ENCODE results near the gene NTRK1. TPM values are rescaled to one million over a fixed set of nuclear protein-coding genes. Genes with fewer than 3 reads are reported as not detected.

Gene NTRK1
- total RNA-seq, 1 experiment from 2014 or later = not detected

- no peak for DNase-seq
- Histone ChIP-seq H3K79me2 (ENCODE audit: low read length) (no peaks in the 10 kb centered on the region), H3K9me2 (replicated peaks; ENCODE audit: insufficient read depth, low read length) (no peaks in the 10 kb centered on the region), H2AFZ (ENCODE audit: low read length) (no peak overlapping the region), H3K4me3 (ENCODE audit: low read length) (no peak overlapping the region), H3K36me3 (ENCODE audit: insufficient read depth, low read length) (no peaks in the 10 kb centered on the region), H4K20me1 (ENCODE audit: insufficient read depth, low read depth, low read length) (no peaks in the 10 kb centered on the region), H3K9ac (ENCODE audit: low read length) (no peak overlapping the region), H3K9me3 (ENCODE audit: low read length) (no peaks in the 10 kb centered on the region), H3K4me2 (ENCODE audit: low read depth, low read length, poor library complexity, severe bottlenecking) (no peak overlapping the region), H3K27ac (ENCODE audit: low read length) (no peak overlapping the region), H3K27me3 (ENCODE audit: low read length) (no peaks in the 10 kb centered on the region), H3K4me1 (ENCODE audit: low read length) (no peaks in the 10 kb centered on the region)
These were observed 19.3 kb upstream of the NTRK1 start for GRCh38 chr1:156841295-156841855.

- no peaks in the 10 kb centered on the region for H3K36me3 ChIP-seq (ENCODE audit: insufficient read depth, low read length)
- no peaks in the 10 kb centered on the region for H3K27me3 ChIP-seq (ENCODE audit: low read length)
- H3K4me2 ChIP-seq (ENCODE audit: low read depth, low read length, poor library complexity, severe bottlenecking) = no peak overlapping the region
- no peak overlapping the region for H2AFZ ChIP-seq (ENCODE audit: low read length)
- no peaks in the 10 kb centered on the region for H3K4me1 ChIP-seq (ENCODE audit: low read length)
- no peaks in the 10 kb centered on the region for H3K9me2 ChIP-seq (replicated peaks; ENCODE audit: insufficient read depth, low read length)
- H3K79me2 ChIP-seq (ENCODE audit: low read length) = no peaks in the 10 kb centered on the region
- no peak overlapping the region for H3K4me3 ChIP-seq (ENCODE audit: low read length)
- no peak overlapping the region for H3K9ac ChIP-seq (ENCODE audit: low read length)
- DNase-seq = no peak
- H4K20me1 ChIP-seq (ENCODE audit: insufficient read depth, low read depth, low read length) = no peaks in the 10 kb centered on the region
- no peak overlapping the region for H3K27ac ChIP-seq (ENCODE audit: low read length)
- H3K9me3 ChIP-seq (ENCODE audit: low read length) = no peaks in the 10 kb centered on the region
These were observed 17.9 kb upstream of the NTRK1 start for GRCh38 chr1:156842618-156843300.

GRCh38 chr1:156844102-156844501 lies 16.6 kb upstream of the NTRK1 start:
- no peaks in the 10 kb centered on the region for H4K20me1 ChIP-seq (ENCODE audit: insufficient read depth, low read depth, low read length)
- H3K9me3 ChIP-seq (ENCODE audit: low read length) = no peaks in the 10 kb centered on the region
- no peak overlapping the region for H3K4me2 ChIP-seq (ENCODE audit: low read depth, low read length, poor library complexity, severe bottlenecking)
- no peaks in the 10 kb centered on the region for H3K79me2 ChIP-seq (ENCODE audit: low read length)
- H3K36me3 ChIP-seq (ENCODE audit: insufficient read depth, low read length) = no peaks in the 10 kb centered on the region
- no peak for DNase-seq
- H3K9me2 ChIP-seq (replicated peaks; ENCODE audit: insufficient read depth, low read length) = no peaks in the 10 kb centered on the region
- H3K27ac ChIP-seq (ENCODE audit: low read length) = no peak overlapping the region
- no peaks in the 10 kb centered on the region for H3K27me3 ChIP-seq (ENCODE audit: low read length)
- H3K4me1 ChIP-seq (ENCODE audit: low read length) = no peaks in the 10 kb centered on the region
- H3K4me3 ChIP-seq (ENCODE audit: low read length) = no peak overlapping the region
- H3K9ac ChIP-seq (ENCODE audit: low read length) = no peak overlapping the region
- no peak overlapping the region for H2AFZ ChIP-seq (ENCODE audit: low read length)

GRCh38 chr1:156844638-156845037 lies 16.0 kb upstream of the NTRK1 start:
- Histone ChIP-seq H3K9me2 (replicated peaks; ENCODE audit: insufficient read depth, low read length) (no peaks in the 10 kb centered on the region), H3K79me2 (ENCODE audit: low read length) (no peaks in the 10 kb centered on the region), H3K4me2 (ENCODE audit: low read depth, low read length, poor library complexity, severe bottlenecking) (no peak overlapping the region), H3K27me3 (ENCODE audit: low read length) (no peaks in the 10 kb centered on the region), H3K9me3 (ENCODE audit: low read length) (no peaks in the 10 kb centered on the region), H3K4me3 (ENCODE audit: low read length) (no peak overlapping the region), H3K9ac (ENCODE audit: low read length) (no peak overlapping the region), H4K20me1 (ENCODE audit: insufficient read depth, low read depth, low read length) (no peaks in the 10 kb centered on the region), H2AFZ (ENCODE audit: low read length) (no peak overlapping the region), H3K27ac (ENCODE audit: low read length) (no peak overlapping the region), H3K36me3 (ENCODE audit: insufficient read depth, low read length) (no peaks in the 10 kb centered on the region), H3K4me1 (ENCODE audit: low read length) (no peaks in the 10 kb centered on the region)
- DNase-seq = no peak

- no peak overlapping the region for H3K27ac ChIP-seq (ENCODE audit: low read length)
- H3K9me3 ChIP-seq (ENCODE audit: low read length) = no peaks in the 10 kb centered on the region
- H3K4me3 ChIP-seq (ENCODE audit: low read length) = no peak overlapping the region
- H3K79me2 ChIP-seq (ENCODE audit: low read length) = no peaks in the 10 kb centered on the region
- H4K20me1 ChIP-seq (ENCODE audit: insufficient read depth, low read depth, low read length) = no peaks in the 10 kb centered on the region
- H3K4me1 ChIP-seq (ENCODE audit: low read length) = no peaks in the 10 kb centered on the region
- H2AFZ ChIP-seq (ENCODE audit: low read length) = no peak overlapping the region
- no peak overlapping the region for H3K9ac ChIP-seq (ENCODE audit: low read length)
- DNase-seq = no peak
- no peaks in the 10 kb centered on the region for H3K36me3 ChIP-seq (ENCODE audit: insufficient read depth, low read length)
- H3K27me3 ChIP-seq (ENCODE audit: low read length) = no peaks in the 10 kb centered on the region
- H3K9me2 ChIP-seq (replicated peaks; ENCODE audit: insufficient read depth, low read length) = no peaks in the 10 kb centered on the region
- H3K4me2 ChIP-seq (ENCODE audit: low read depth, low read length, poor library complexity, severe bottlenecking) = no peak overlapping the region
These were observed 15.4 kb upstream of the NTRK1 start for GRCh38 chr1:156845055-156845952.

- Histone ChIP-seq H3K4me2 (ENCODE audit: low read depth, low read length, poor library complexity, severe bottlenecking) (no peak overlapping the region), H3K27me3 (ENCODE audit: low read length) (no peaks in the 10 kb centered on the region)
These were observed 14.6 kb upstream of the NTRK1 start for GRCh38 chr1:156845953-156846545.

GRCh38 chr1:156846643-156847042 lies 14.0 kb upstream of the NTRK1 start:
- Histone ChIP-seq H3K9ac (ENCODE audit: low read length) (no peak overlapping the region), H3K4me3 (ENCODE audit: low read length) (no peak overlapping the region), H3K27me3 (ENCODE audit: low read length) (no peaks in the 10 kb centered on the region), H3K36me3 (ENCODE audit: insufficient read depth, low read length) (no peaks in the 10 kb centered on the region), H3K4me1 (ENCODE audit: low read length) (no peaks in the 10 kb centered on the region), H3K79me2 (ENCODE audit: low read length) (no peaks in the 10 kb centered on the region), H3K9me2 (replicated peaks; ENCODE audit: insufficient read depth, low read length) (no peaks in the 10 kb centered on the region), H3K4me2 (ENCODE audit: low read depth, low read length, poor library complexity, severe bottlenecking) (no peak overlapping the region), H2AFZ (ENCODE audit: low read length) (no peak overlapping the region), H3K9me3 (ENCODE audit: low read length) (no peaks in the 10 kb centered on the region), H3K27ac (ENCODE audit: low read length) (no peak overlapping the region), H4K20me1 (ENCODE audit: insufficient read depth, low read depth, low read length) (no peaks in the 10 kb centered on the region)
- no peak for DNase-seq

More at GRCh38 chr1:156845953-156846545, 14.6 kb upstream of the NTRK1 start:
- Histone ChIP-seq H3K4me3 (ENCODE audit: low read length) (no peak overlapping the region), H3K79me2 (ENCODE audit: low read length) (no peaks in the 10 kb centered on the region), H3K4me1 (ENCODE audit: low read length) (no peaks in the 10 kb centered on the region), H3K27ac (ENCODE audit: low read length) (no peak overlapping the region), H3K9me2 (replicated peaks; ENCODE audit: insufficient read depth, low read length) (no peaks in the 10 kb centered on the region), H3K9me3 (ENCODE audit: low read length) (no peaks in the 10 kb centered on the region), H3K36me3 (ENCODE audit: insufficient read depth, low read length) (no peaks in the 10 kb centered on the region), H3K9ac (ENCODE audit: low read length) (no peak overlapping the region), H2AFZ (ENCODE audit: low read length) (no peak overlapping the region), H4K20me1 (ENCODE audit: insufficient read depth, low read depth, low read length) (no peaks in the 10 kb centered on the region)
- DNase-seq = no peak
